ENCODE results near the gene MED29.

Gene MED29

GRCh38 chr19:39430675-39431593 lies 39.8 kb downstream of the MED29 start:
- peak; percentile 67 for DNase-seq (ENCODE audit: low spot score)

- no peak for DNase-seq (ENCODE audit: low spot score)
Measured at GRCh38 chr19:39432677-39433025, 41.5 kb downstream of the MED29 start.

GRCh38 chr19:39433480-39434079 lies 42.4 kb downstream of the MED29 start:
- no peak for DNase-seq (ENCODE audit: low spot score)

GRCh38 chr19:39434123-39435076 lies 43.2 kb downstream of the MED29 start:
- no peak for DNase-seq (ENCODE audit: low spot score)

GRCh38 chr19:39435499-39436349 lies 44.5 kb downstream of the MED29 start, which contains the start of gene RPS16:
Gene RPS16 (minus strand): TSS chr19:39435949. CDS start chr19:39435895, 54 bp downstream.
- peak; percentile 98 for DNase-seq (ENCODE audit: low spot score)

GRCh38 chr19:39436350-39436716 lies 45.2 kb downstream of the MED29 start:
- no peak for DNase-seq (ENCODE audit: low spot score)

- DNase-seq (ENCODE audit: low spot score), result no peak
Measured at GRCh38 chr19:39438270-39438934, 47.2 kb downstream of the MED29 start.

- DNase-seq (ENCODE audit: low spot score), result no peak
Measured at GRCh38 chr19:39444598-39445195, 53.5 kb downstream of the MED29 start.

- peak; percentile 97 for DNase-seq (ENCODE audit: low spot score)
Measured at GRCh38 chr19:39445196-39446111, 54.3 kb downstream of the MED29 start, which contains the start of gene SUPT5H. Gene SUPT5H (plus strand): TSS chr19:39445582. CDS start chr19:39445891, 309 bp downstream.

GRCh38 chr19:39446365-39447084 lies 55.3 kb downstream of the MED29 start:
- no peak for DNase-seq (ENCODE audit: low spot score)

GRCh38 chr19:39448271-39448670 lies 57.1 kb downstream of the MED29 start:
- DNase-seq (ENCODE audit: low spot score), result no peak

- no peak for DNase-seq (ENCODE audit: low spot score)
Measured at GRCh38 chr19:39449116-39449797, 58.1 kb downstream of the MED29 start.

Measured in LoVo (cell line).